ENCODE measurements around the gene TEX50.

- TF ChIP-seq, protein P1, sequence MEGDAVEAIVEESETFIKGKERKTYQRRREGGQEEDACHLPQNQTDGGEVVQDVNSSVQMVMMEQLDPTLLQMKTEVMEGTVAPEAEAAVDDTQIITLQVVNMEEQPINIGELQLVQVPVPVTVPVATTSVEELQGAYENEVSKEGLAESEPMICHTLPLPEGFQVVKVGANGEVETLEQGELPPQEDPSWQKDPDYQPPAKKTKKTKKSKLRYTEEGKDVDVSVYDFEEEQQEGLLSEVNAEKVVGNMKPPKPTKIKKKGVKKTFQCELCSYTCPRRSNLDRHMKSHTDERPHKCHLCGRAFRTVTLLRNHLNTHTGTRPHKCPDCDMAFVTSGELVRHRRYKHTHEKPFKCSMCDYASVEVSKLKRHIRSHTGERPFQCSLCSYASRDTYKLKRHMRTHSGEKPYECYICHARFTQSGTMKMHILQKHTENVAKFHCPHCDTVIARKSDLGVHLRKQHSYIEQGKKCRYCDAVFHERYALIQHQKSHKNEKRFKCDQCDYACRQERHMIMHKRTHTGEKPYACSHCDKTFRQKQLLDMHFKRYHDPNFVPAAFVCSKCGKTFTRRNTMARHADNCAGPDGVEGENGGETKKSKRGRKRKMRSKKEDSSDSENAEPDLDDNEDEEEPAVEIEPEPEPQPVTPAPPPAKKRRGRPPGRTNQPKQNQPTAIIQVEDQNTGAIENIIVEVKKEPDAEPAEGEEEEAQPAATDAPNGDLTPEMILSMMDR (conservative IDR thresholded peaks at IDR 0.05; ENCODE audit: low read length), result no peak
- TF ChIP-seq EZH2phosphoT487 (IDR thresholded peaks at IDR 0.05; ENCODE audit: borderline replicate concordance), result no peak
These were observed 26.1 kb downstream of the TEX50 start for GRCh38 chr1:173661271-173661670.
